ENCODE measurements around the gene ATP9B.

ATP9B gene

DNA sequence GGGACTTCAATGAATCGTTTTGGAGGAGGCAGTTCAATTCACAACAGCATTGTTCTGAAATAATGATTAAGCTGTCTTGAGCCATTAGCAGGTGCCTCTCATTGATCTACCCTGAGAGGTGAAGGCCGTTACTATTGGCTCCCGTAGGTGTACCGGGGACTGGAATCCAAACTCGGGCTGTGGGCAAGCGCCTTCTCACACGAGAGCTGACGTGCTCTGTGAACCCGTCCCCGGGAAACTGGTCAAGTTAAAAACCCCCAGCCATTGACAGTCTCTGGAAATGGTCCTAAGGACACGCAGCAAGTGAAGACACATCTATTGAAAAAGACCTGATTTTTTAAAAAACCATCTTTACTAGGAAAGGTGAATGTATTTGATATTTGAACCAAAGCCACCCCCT lies 318.4 kb downstream of the ATP9B start:
- intact Hi-C loops (cut with DNase I): no loop called here
- peak in 2 of 10 donors; percentile 32 to 60 for DNase-seq

DNA sequence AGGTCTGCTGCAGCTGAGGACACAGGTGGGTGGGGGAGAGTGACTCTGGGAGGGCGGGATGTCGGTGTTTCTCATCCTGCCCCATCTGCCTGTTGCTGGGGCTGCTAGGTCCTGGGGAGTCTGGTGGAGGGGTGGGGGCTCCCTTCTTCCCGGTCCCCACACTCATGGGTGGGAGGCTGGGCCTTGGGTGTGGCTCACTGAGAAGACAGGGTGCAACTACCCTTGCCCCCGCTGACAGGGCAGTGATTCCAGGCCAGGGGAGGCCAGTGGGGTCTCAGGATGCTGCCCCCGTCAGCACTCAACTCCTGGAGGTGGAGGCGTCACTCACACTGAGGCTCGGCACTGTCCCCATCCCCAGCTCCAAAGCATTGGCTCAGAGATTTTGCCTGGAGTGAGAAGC lies 318.8 kb downstream of the ATP9B start:
- intact Hi-C loops (cut with DNase I): no loop called here

DNA sequence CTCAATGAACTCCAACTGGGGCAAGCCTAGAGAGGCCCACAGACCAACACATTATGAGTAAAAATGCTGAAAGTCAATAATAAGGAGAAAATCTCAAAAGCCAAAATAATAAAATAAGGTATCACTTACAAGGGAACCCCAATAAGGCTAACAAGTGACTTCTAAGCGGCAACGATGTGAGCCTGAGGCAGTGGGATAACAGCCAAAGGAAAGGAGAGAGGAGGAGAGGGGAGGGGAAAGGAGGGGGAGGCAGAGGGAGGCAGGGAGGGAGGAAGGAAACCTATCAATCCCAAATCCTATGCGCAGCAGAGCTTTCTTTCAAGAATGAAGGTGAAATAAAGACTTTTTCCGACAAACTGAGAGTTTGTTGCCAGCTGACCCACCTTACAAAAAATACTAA lies 320.5 kb downstream of the ATP9B start:
- intact Hi-C loops (cut with DNase I): no loop called here
- no peak for DNase-seq

More for the DNA sequence above, 318.8 kb downstream of the ATP9B start:
- DNase-seq: peak in 2 of 10 donors; percentile 33 to 37

DNA sequence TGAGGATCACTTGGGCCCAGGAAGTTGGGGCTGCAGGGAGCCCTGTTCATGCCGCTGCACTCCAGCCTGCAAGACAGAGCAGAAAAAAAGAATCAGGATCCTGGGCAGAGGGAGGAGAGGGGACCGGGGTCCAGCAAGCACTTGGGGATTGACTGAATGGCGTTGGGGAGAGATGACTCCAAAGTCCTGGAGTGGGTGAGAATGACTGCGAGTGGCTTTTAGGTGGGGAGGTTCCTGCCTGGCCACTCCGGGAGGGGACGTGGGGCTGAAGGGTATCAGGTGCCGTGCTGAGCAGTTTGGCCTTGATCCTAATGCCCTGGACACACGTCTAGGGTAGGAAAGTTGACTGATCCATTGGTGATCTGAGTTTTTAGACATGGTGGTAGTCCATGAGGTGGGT lies 323.0 kb downstream of the ATP9B start:
- intact Hi-C loops (cut with DNase I): no loop called here
- DNase-seq: peak in 3 of 10 donors; percentile 31 to 70 (median 40)

DNA sequence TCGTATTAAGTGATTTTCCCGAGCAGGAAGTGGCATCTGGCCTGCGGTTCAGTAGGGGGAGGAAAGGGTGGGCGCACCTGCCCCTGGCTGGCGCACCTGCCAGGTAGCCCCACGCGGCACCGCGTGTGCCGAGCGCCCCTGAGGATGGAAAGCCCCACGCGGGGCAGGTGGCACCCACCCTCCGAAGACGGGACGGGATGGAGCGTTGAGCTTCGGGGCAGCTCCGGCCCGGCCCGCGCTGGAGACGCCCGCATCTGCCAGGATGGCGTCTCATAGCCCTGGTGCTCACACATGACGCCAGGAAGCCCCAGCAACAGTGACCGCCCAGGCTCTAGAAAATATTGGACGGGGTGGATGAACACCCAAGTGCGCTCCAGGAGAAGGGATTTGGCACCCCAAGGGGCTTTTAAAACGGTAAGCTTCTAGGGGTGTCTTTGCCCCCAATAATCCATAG lies 324.0 kb downstream of the ATP9B start:
- peak in 3 of 10 donors; percentile 48 to 67 (median 59) for DNase-seq
- intact Hi-C loops (cut with DNase I): no loop called here

DNA sequence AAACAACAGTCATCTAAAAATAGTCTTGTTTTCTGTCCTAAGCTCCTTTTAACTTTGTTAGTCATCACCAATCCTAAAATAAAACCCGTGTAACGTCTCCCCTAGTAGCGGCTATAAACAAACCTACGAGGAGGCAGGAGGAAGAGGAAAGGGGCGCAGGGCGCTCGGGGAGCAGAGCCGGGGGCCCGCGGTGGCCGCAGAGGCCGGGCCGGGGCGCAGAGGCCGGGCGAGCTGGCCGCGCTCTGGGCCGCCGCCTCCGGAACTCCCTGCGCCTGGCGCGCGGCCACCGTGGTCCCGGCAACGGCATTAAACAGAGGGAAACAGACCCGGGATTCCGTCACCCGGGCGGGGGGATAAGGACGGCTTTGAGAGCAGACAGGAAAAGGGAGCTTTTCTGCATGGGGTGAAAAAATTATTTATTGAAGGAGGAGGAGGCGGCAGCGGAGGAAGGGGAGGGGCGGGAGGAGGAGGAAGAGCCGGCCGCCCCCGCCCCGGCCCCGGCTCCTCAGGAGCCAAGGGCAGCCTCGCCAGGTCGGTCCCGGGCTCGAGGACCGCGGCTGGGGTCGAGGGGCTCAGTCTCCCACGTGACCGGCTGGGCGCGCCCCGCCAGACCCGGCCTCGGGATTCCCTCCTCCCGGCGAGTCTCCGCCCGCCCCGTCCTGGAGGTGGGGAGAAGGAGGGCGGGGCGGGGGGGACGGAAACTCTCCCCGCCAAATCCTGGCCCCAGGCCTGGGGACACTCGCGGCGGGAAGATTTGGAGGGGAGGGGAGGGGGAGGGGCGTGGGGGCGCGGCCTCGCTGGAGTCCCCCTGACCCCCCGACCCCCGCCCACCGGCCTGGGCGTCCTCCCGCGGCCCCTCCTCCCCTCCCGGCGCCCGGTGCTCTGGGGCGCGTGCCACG lies 324.7 kb downstream of the ATP9B start:
- DNase-seq: peak in 8 of 10 donors; percentile 42 to 92 (median 70)
- intact Hi-C loops (cut with DNase I): no loop called here

DNA sequence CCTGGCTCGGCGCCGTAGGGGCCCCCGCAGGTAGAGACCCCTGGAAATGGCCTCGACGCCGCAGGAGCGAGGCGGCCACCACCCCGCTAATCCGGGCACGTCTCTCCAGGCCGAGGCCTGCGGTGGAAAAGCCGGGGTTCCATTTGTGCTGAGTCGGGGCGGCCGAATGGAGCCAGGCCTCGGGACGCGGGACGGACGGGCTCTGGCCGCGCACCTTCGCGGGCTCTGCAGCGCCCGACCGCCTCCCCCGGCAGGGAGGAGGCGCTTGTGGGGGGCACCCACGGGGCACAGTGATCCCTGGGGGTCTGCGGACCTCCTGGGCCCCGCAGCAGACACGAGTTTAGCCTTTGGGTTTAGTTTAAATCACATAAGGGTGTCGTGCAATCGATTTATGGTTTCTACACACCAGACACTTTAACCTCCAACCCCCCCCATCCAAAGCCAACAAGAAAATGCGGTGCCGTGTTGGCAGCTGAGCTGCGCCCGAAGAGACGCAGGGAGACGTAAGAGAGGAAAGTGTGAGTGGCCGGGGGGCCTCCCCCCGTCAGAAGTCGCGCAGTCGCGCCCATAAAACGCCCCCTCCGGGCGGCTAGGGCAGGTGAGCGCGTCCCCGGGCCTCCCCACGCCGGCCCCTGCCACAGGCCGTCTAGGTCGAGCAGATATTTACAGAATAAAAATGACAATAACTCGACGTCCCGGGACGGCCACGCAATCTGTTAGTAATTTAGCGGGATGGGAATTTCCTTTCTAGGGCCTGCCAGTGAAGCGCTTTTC lies 325.5 kb downstream of the ATP9B start:
- peak in 4 of 10 donors; percentile 19 to 80 (median 54) for DNase-seq
- intact Hi-C loops (cut with DNase I): no loop called here

DNA sequence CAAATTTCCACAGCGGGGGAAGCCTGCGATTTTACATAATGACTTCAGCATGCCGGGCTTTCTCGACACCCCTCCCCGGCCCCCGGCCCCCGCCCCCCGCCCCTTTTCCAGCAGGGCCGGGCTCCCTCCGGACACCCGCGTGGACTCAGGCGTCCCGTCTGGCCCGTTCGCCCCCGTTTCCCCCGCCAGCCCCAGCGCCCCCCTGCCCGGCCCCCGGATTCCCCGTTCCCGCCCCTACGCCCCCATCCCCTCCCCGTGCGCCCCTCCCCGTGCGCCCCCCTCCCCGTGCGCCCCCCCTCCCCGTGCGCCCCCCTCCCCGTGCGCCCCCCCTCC lies 326.1 kb downstream of the ATP9B start:
- no peak for DNase-seq
- intact Hi-C loops (cut with DNase I): no loop called here

DNA sequence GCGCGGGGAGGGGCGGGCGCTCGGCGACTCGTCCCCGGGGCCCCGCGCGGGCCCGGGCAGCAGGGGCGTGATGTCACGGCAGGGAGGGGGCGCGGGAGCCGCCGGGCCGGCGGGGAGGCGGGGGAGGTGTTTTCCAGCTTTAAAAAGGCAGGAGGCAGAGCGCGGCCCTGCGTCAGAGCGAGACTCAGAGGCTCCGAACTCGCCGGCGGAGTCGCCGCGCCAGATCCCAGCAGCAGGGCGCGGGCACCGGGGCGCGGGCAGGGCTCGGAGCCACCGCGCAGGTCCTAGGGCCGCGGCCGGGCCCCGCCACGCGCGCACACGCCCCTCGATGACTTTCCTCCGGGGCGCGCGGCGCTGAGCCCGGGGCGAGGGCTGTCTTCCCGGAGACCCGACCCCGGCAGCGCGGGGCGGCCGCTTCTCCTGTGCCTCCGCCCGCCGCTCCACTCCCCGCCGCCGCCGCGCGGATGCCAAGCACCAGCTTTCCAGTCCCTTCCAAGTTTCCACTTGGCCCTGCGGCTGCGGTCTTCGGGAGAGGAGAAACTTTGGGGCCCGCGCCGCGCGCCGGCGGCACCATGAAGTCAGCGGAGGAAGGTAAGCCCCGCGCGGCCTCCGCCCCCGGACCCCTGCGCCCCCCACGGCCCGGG lies 326.7 kb downstream of the ATP9B start, which contains the start of gene NFATC1:
TSS of gene NFATC1 (plus strand) at position 170 of the 644 bp plus-strand sequence. CDS start at position 465, 295 bp downstream.
- DNase-seq: peak in 5 of 10 donors; percentile 34 to 88 (median 79)
- intact Hi-C loops (cut with DNase I): no loop called here

DNA sequence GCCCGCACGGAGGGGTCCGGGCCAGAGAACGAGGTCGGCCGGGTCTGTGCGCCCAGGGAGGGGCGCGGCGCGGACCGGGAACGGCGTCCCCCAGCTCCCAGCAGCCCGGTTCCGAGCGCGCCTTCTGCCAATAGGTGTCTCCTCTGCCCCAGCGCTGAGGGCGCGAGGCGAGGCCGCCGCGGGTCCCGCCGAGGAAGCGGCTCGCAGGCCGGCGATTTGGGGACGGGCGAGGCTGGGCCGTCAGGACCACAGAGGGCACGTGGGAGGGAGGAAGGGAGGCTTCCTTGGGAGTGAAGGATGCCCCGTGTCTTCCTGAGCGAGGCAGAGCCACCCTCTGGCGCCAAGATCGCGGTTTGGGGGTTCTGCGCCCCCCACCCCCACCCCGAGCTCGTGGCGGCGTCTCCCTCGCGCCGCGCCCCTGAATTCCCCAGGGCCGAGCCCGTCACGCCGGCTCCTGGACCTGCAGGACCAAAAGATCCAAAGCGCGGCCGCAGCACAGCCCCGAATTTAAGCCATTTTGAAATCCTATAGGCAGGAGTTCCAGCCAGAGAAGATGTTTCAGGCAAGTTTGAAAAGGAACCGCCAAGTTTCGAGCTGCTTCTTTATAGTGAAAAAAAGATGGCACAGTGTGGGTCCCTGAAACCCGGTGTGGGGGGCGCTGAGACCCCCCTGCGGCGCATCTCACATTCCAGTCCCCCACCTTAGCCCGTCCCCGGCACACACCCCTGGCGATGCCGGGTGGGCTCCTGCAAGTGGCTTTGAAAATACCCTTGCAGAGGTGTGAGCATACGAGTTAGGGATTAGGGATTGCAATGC lies 327.4 kb downstream of the ATP9B start:
- intact Hi-C loops (cut with DNase I): no loop called here
- peak in 5 of 10 donors; percentile 40 to 89 (median 81) for DNase-seq

DNA sequence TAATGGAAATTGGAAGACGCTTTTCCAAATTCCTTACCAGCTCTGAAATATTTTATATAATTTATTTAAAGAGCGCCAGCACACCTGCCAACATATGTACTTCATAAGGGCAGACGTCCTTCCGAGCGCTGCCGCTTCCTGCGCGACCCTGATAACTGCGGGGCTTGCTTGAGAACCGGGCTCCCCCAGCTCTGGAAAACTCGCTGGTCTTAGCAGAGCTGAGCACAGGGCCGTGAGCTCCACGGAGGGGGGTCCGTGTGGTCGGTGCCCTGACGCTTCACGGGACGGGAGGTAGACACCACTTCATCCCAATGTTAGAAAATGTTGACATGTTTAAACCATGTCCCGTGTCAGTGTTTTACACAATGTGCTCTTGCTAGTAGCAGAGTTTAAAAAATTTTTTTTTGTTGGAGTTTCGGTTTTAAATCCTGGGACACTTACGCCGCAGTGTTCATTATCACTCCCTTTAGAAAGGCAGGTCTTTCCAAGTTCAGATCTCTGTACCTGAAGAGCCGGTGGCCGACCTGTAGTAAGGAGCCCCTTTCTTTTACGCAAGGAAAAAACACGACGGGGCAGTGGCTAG lies 328.1 kb downstream of the ATP9B start:
- intact Hi-C loops (cut with DNase I): no loop called here
- peak in 3 of 10 donors; percentile 10 to 51 (median 38) for DNase-seq

DNA sequence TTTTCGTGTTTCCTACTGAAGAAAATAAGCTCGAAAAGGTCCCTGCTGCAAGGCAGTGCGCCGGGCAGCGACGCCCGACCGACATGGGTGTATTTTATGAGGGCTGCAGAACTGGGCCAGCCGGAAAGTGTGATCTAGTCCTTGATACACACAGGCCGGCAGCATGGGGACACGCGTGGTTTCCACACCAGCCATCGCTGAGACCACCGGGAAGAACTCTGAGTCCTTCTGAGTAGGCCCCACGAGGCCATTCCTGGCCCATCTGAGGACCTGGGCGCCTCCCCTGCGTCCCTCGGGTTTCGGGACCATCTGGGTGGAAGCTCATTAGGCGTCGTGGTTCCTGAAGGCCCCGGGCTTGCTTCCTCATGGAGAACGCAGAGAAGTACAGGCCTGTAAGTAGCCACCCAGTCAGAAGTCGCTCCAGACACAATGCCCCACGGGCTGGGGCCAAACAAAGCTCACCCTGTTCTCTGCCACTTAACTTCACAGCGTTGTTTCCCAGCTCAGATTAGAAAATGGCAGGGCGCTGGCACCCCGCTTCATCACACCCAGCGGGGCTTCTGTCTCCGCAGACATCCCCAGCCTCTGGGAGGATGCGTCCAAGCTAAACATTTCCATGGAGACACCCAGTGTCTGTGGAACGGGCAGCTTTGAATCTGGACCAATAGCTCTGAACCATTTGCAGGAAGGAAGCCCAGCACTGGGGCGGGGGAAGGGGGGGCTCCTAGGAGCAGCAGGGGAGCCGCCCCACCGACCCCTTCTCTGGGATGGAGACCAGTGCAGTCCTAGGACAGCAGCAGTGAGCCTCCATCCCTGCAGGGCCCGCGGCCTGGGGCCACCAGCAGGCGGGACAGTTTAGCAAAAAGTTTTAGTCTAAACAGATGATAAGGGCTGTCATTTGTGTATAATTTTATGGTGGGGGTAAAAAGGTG lies 328.9 kb downstream of the ATP9B start:
- intact Hi-C loops (cut with DNase I): no loop called here
- DNase-seq: peak in 6 of 10 donors; percentile 26 to 89 (median 61)

DNA sequence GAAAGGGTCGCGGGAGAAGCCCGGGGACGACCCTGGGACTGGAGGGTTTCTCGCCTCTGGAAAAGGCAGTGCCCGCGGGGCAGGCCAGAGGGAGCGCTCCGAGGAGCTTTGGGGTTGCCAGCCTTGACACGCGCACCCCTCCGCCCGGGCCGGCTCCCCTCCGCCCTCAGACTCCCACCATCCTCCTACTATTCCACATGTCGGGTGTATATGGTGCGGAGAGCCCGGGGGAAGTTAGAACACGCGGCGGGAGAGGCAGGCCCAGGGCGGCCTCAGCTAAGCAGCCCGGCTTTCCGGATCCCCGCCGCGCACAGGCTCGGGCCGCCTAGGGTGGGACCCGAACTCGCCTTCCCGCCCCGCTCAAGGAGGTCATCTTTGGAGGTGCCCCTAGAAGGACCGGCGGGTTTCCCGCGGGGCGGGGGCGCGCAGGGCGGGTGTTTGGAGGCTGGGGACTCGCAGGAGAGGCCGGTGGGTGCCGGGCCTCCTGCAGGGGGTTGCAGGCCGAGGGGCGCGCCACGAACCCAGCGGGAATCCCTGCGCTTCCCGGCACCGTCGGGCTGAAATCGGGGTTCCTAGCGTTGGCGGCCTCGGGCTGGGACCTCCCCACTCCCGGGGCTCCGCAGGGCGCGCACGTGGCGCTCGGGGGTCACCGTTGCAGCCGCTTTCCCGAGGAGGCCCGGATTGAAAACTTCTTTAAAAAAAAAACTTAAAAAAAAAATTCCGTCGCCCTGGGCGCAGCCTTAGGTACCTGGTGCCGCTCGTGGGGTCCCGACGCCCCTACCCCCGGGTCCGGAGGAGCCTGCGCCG lies 330.3 kb downstream of the ATP9B start:
- intact Hi-C loops (cut with DNase I): no loop called here
- DNase-seq: peak in 4 of 10 donors; percentile 25 to 80 (median 73)

DNA sequence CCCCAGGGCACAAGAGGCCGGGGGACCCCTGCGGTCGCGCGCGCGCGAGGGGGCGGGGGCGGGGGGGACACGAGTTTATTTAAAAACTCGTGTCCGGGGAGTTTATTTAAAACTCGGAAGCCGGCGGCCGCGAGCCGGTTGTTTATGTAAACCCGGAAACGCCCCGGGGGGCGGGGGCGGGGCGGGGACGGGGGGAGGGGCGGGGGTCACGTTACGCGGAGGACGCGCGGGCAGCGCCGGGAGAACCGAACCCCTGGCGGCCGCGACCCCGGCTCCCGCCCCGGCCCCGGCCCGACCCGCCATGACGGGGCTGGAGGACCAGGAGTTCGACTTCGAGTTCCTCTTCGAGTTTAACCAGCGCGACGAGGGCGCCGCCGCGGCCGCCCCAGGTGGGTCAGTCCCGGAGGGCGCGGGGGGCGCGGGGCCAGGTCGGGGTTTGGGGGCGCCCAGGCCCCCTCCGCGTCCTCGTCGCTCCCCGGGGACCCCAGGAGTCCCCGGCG lies 330.9 kb downstream of the ATP9B start:
- DNase-seq: peak in 5 of 10 donors; percentile 25 to 57 (median 41)
- intact Hi-C loops (cut with DNase I): no loop called here

DNA sequence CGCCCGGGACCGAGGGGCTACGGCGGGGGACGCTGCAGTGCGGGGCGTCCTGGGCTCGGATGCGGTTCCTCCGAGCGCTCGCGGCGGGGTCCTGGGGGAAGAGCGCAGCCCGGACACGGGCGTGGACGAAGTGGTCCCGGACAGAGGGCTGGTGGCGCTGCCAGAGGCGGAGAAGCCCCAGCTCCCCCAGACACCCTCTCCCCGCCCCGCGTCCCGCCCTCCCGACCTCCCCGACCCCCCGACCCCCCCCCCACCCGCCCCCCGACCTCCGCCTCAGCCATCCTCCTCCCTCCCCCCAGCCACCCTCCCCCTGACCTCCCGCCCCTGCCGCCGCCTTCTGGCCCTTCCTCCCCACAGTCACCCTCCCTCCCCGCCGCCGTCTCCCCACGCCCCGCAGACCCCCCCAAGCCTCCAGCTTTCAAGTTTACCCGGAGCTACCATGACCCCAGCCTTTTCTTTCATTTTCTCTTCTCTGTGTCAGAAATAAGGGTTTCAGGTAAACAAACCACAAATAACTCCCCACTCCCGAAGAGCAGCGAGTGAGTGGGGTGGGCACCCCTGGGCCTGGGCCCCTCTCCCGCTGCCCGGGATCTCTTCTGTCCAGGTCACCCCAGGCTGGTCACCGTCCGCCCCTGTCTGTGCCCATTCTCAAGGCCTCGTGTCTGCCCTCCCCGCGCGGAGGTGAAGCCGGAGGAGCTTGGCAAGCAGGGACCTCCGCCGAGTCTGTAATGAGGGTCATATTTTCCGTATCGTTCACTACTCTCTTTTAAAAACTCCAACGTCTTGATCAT lies 331.6 kb downstream of the ATP9B start:
- intact Hi-C loops (cut with DNase I): no loop called here
- DNase-seq: peak in 4 of 10 donors; percentile 19 to 74 (median 58)

DNA sequence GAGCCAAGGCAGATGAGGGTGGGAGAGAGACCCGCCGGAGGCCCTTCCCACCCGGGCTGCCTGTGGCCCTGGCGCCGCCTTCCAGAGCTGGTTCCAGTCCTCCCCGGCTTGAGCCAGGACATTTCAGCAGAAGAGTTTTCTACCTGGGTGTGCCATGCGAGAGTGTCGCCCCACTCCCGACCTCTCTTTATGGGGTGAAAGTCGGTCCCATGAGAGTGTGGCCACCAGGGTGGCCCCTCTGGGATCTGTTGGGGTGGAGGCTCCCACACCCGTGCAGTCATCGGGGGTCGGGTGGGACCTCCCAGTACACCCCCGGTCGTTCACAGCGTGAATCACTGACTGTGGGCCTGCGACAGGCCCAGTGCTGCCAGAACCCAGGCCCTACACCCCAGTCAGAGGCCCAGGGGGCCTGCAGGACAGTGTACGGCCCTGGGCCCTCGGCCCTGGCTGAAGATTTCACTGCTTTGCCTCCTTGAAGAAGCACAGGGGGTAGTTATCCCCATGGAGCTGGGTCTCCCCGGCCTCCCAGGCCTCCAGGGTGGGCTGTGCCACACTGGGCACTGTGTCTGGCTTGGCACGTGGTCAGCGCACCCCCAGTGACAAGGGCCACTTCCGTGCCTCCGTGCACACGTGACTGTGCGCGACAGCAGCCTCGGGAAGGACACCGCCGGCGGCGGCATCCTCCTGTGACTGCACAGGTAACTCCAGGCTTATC lies 332.5 kb downstream of the ATP9B start:
- intact Hi-C loops (cut with DNase I): no loop called here
- peak in 4 of 10 donors; percentile 23 to 74 (median 62) for DNase-seq

Data from posterior cingulate gyrus (tissue), 11 donors.